Epithelial cell of proximal tubule (primary cell): ENCODE measurements around the gene GASK1B. TPM values are rescaled to one million over a fixed set of nuclear protein-coding genes. Genes with fewer than 3 reads are reported as not detected.

ENCODE experiments used
- DNase-seq: peaks from one replicate; pipeline ENCODE4 v3.0.0-alpha.2; 2011; ENCODE audit warnings: low read depth
- H3K4me3 ChIP-seq: 2 replicates; pipeline ENCODE4 v1.5.1; 2011; ENCODE audit warnings: low read depth, mild to moderate bottlenecking, low read length
- total RNA-seq: library from RNA; depleted of rRNA; stranded (reverse); fragments of >200 nt; gene quantifications from 2 replicates; pipeline ENCODE4 v1.2.3, GENCODE V29; 2015
- TF ChIP-seq, protein P1 (sequence below): conservative IDR thresholded peaks from 2 replicates; pipeline ENCODE4 v1.5.1; 2012; ENCODE audit warnings: low read depth, mild to moderate bottlenecking, low read length

The GASK1B gene
- total RNA-seq, 1 donor from 2014 or later = 0.17 TPM

DNA sequence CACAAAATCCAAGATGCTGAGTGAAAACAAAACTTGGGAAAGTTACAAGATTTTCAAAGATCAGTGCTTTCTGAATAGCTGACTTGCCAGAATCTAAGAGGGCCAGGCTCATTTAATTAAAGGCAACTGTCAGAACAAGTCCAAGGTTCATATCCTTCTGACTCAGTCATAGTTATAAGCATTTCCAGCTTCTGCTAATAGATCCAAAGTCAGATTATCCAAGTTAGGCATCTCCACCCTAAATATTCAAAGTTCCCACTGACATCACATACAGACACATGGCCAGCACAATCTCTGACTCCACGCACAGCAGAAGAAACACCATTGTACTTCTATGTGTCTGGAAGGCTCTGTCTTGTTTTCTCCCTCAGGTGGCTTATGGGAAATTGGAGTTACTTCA lies 41.8 kb downstream of the GASK1B start:
- H3K4me3 ChIP-seq = no peak overlapping the region
- DNase-seq = peak; percentile 64
- TF ChIP-seq, protein P1, sequence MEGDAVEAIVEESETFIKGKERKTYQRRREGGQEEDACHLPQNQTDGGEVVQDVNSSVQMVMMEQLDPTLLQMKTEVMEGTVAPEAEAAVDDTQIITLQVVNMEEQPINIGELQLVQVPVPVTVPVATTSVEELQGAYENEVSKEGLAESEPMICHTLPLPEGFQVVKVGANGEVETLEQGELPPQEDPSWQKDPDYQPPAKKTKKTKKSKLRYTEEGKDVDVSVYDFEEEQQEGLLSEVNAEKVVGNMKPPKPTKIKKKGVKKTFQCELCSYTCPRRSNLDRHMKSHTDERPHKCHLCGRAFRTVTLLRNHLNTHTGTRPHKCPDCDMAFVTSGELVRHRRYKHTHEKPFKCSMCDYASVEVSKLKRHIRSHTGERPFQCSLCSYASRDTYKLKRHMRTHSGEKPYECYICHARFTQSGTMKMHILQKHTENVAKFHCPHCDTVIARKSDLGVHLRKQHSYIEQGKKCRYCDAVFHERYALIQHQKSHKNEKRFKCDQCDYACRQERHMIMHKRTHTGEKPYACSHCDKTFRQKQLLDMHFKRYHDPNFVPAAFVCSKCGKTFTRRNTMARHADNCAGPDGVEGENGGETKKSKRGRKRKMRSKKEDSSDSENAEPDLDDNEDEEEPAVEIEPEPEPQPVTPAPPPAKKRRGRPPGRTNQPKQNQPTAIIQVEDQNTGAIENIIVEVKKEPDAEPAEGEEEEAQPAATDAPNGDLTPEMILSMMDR = no peak

DNA sequence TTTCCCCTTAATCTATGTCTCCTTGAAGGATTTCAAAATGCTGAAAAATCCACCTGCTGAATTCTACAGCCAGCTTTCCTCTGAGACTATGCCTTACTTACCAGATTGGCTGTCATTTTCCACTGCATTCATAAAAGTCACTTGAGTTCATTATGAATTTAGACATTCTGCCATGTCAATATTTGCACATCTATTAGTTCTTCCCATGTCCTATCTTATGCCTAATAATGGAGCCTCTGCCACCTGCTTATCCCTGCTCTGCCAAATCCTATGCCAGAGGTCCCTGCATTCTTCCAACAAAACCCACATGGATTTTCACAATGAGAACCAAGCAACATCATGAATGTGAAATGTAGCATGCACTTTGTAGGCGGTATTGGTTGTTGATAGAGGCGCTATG lies 42.6 kb downstream of the GASK1B start:
- TF ChIP-seq, protein P1 = no peak
- no peak overlapping the region for H3K4me3 ChIP-seq
- no peak for DNase-seq

DNA sequence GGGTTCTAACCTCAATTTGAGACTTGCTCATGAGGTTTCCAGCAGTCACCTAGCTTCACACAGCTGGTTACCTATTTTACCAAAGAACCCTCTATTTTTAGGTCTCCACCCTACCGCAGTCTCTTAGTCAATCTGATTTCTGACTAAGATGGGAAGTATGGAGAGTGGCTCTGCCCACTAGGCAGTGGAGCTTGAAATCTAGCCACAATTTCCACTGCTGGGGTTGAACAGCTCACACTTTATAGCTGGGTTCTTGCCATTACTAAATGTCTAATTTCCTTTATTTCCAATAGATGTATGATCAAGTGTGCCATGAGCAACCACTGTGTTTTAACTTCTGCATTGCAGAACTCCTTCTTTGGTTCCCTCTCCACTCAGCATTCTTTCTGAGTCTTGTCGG lies 43.1 kb downstream of the GASK1B start:
- peak; percentile 77 for DNase-seq
- TF ChIP-seq, protein P1 = no peak

DNA sequence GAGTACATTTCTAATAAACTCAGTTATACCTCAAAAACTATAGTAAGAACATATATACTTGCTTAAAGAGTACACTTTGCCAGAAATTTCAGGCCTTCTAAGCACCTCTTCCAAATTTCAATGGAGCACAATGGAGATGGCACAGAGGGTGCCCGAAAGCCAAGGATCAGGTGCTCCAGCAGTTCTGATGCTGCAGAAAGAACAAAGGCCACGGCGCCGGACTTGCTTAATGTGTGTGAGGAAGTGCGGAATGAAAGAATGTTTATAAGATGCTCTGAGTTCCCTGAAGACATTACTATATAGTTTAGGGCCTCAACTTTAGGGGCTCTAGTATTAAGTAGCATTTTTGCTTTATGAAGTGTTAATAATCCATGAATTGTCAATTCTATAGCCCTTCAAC lies 44.3 kb downstream of the GASK1B start:
- no peak overlapping the region for H3K4me3 ChIP-seq
- TF ChIP-seq, protein P1 = no peak
- DNase-seq = no peak

More for the DNA sequence above, 43.1 kb downstream of the GASK1B start:
- H3K4me3 ChIP-seq = no peak overlapping the region

DNA sequence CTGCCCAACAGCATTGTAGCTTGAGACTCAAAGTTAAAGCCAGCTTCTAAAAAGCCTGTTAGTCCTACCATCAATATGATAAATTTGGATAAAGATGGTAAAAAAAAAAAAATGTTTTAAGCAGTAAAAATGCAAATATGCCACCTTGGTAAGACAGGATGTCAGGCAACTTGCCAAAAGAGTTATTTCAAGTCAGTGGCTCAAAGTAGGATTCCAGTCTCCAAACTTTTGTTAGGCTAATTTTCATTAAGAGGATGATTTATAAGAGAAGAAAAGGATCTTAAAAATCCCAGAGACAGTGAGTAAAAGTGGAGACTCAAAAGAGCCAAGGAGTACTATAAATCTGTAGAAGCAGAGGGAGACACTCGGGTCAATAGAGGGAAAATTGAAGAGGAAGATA lies 47.5 kb downstream of the GASK1B start:
- DNase-seq = no peak
- TF ChIP-seq, protein P1 = no peak
- no peak overlapping the region for H3K4me3 ChIP-seq

Other genes with a start within 250 kb of the GASK1B start
- gene TMEM144, start 37.5 kb upstream of the GASK1B start, total RNA-seq = 2.9 and 3.5 TPM in 2 replicates